Gastrocnemius medialis (tissue), 4 donors: Measurements from ENCODE around the gene TSPYL6.

Source experiments
- CTCF ChIP-seq, 5 experiments: fragments of 450-650 bp in 3 of 5; fragments of 200-600 bp in 2 of 5; sonication (generic) in 2 of 5; IDR thresholded peaks in 4 of 5; conservative IDR thresholded peaks in 1 of 5; 1 replicate in 4 of 5; 2 replicates in 1 of 5; pipeline ENCODE4 v1.5.1; 2016 to 2019; ENCODE audit warnings: antibody characterized with exemption in 5 of 5, mild to moderate bottlenecking in 3 of 5, moderate library complexity in 3 of 5
- POLR2A ChIP-seq, 2 donors: fragments of 450-650 bp; IDR thresholded peaks; one replicate each; pipeline ENCODE4 v1.6.1; 2017; ENCODE audit warnings: antibody characterized with exemption in 2 of 2, mild to moderate bottlenecking in 2 of 2, moderate library complexity in 2 of 2

GRCh38 chr2:54239427-54239826 is 16.6 kb downstream of the TSPYL6 start:
- no peak for TF ChIP-seq CTCF (IDR thresholded peaks at IDR 0.05 in 4 of 5, conservative IDR thresholded peaks at IDR 0.05 in 1 of 5)
- TF ChIP-seq POLR2A (IDR thresholded peaks at IDR 0.05): no peak
